HG03442 (cell line): ENCODE data around the gene KCNB1.

Experiments used
- ATAC-seq: cut with Tn5 transposase; IDR thresholded peaks from one replicate; pipeline ENCODE4 v1.9.1; 2021; ENCODE audit warnings: mild to moderate bottlenecking, moderate library complexity; ENCODE audit not compliant: unreplicated experiment

Gene KCNB1

DNA sequence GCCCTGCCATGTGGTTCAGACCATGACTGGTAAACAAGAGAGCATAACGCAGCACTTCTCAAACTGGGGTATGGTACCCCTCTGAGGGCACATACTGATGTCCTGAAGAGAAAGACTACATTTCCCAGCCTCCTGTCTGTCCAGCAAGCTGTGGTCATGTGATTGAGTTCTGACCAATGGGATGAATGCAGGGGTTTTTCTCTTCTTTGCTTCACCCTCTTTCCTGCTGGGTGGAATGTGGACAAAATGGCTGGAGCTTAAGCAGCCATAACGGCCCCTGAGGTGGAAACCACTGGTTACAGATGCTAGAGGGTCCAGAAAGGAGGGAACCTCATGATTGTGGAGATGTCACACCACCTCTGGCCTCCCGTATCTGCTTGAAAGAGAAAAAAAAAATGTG, 19.4 kb upstream of the KCNB1 start:
- ATAC-seq, result no peak

DNA sequence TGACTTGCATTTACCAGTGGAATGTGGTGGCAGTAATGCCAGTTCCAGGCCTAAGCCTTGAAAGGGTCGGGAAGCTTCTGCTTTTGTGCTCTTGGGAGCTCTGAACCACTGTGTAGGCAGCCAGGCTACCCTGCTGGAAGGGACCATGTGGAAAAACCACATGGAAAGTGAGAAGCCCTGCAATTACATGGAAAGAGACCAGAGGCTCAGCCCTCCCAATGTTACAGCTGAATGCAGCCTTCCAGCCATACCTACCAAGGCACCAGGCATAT, 14.9 kb upstream of the KCNB1 start:
- no peak for ATAC-seq

DNA sequence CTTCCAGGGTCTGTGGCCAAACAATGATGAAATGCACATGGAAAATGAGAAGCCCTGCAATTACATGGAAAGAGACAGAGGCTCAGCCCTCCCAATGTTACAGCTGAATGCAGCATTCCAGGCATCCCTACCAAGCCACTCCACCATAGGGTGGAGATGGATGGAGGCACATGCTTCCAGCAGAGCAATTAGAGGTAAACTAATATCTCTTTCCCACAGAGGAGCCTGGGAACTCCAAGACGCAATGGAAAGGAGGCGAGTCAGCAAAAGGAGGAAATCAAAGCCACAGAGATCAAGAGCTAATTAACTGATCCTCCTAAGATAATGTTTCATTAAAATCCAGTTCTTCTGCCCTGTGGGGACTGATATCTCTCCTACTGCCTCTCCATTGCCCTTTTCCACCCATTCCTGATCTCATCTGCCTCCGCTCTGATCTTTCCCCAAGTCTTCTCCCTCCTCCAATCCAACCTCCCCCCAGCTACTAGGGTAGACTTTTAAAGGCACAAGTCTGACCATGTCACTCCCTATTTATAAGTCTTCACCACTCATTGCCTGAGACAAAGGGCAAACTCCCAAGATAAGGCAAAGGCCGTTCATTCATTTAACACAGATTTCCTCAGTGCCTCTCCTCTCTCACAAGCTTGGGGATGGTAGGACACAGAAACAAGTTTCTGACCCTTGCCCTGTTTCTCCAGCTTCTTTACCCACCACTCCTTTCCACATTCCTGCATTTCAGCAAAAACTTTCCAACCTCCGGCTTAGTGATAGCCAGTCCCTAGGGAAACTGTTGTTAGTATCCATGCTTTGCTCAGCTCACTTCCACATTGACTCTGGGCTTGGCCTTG, 14.3 kb upstream of the KCNB1 start:
- no peak for ATAC-seq

DNA sequence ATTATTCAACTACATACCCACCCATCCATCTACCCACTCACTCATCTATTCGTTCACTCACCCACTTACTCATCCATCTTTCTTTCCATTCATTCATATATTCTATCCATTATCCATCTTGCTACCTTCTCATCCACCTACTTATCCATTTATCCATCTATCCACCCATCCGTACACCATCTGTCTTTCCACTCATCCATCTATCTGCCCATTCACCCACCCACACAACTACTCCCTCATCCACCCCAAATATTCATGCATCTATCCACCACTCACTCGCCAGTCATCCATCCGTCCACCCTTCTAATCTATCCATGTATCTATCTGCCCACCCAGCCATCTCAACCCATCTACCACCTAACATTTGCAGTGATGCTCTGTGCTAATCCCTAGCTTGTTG, 13.6 kb upstream of the KCNB1 start:
- no peak for ATAC-seq

DNA sequence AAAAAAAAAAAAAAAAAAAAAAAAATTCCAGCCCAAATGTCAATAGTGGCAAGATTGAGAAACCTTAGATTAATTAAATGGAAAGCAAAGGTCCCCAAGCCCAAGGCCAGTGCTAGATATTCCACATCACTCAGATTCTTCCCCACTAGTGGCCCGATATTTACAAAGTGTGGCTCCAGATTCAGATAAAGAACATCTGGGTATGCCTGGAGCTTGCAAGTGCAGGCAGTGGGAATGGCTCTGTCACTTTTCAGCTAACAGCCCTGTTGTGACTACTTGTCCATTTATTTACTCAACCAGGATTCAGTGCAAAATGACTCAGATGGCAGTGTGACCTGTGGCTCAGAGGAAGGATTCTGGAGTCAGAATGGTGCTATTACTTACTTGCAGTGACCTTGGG, 8.2 kb upstream of the KCNB1 start:
- ATAC-seq, result no peak

DNA sequence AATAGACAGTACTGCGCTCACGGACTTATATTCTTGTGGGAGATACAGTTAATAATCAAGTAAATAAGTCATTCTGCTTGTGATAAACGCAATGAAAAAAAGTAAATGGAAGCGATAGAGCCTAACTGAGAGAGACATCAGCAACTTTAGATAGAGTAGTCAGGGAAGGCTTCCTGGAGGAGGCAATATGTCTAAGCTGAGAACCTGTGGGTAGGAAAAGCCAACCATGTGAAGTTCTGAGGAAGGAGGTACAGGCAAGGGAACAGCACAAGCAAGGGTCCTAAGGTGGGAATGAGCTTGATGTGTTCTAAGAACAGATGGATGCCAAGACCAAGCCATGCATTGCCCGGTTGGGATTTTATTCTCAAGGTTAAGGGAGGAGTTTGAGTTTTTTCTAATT, 7.2 kb upstream of the KCNB1 start:
- ATAC-seq, result no peak

DNA sequence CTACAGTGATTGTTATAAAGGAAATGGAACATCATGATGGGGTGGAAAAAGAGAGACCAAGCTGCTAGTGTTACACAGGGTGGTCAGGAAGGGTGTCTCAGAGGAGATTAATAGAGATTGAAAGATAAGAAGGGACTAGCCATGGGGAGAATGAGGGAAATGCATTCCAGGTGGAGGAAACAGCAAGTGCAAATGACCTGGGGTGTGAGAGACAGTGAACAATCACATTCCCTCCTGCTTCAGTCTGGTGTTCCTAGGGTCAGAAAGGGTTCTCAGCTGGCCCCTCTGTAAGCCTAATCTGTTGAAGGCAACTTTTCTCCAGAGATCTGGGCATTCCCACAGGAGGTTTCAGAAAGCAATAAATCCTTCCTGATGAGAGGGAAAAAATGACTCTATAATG, 3.6 kb upstream of the KCNB1 start:
- ATAC-seq, result no peak

DNA sequence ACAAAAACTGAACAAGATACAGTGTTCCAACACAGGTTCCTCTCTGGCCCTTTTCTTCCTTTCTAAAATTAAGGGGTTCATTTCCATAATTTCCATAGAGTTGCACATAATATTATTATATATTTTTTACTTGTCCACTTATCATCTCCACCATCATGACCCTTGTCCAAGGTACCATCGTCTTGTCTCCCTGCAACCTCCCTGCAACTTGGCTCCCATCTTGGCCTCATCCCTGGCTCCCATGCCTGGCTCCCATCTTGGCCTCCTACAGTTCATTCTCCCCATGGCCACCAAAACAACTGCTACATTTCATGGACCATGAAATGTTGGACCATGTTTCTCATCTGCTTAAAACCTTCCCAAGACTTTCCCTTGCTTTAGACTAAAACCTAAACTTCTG, 3.1 kb upstream of the KCNB1 start:
- no peak for ATAC-seq

DNA sequence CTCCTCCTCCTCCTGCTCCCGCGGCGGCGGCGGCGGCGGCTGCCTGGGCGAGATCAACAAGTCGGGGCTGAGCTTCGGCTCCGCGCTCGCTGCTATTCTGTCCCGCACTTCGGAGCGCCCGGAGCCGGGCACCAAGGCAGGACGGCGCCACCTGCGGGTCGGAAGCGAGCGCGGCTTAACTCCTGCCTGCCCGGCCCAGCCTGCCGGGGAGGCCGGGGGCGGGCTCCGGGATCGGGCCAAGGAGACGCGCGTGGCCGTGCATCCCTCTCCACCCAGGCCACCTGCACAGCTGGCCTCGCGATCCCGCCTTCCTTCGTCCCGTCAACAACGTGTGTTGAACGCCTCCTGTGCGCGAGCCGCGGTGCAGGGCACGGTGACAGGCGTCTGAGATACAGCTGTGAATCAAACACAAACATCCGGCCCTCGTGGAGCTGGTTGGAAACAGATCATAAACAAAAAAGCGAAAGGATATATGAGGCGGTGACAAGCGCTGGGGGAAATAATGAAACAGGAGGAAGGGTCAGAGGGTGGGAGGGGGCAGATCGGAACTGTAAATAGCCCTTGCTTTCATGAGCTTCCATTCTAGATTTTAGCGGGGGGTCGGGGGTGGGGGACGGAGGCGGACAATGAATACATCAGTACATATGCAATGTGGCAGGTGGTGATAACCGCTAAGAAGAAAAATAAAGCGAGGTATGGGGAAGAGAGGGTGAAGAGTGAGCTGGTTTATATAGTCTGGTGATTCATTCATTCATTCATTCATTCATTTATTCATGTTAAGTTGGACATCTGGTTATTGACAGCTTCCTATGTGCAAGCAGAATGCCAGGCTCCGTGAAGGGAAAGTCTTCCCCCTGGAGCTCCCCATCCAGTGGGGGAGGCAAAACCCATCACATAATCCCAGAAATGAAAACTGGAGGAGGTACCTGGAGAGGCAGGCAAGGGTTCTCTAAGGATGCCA, 2.0 kb upstream of the KCNB1 start:
- ATAC-seq, result no peak

DNA sequence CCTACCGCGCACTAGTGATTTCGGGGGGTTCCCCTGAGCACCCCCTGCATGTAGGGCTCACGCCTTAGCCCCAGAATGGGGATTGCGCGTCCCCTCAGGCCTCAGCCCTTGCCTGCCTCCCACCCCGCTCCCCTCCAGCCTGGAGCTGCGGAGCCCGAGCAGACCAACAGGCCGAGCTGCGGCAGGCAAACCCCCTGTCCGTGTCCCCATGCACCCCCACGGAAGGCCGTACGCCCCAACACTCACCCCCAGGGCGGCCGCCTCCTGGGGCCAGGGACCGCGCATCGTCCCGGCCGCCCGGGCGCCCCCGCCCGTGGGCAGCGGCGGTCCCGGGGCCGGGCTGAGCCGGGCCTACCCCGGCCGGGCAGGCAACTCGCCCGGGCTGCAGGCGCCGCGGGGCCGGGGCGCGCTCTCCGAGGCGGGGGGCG, 1.2 kb upstream of the KCNB1 start:
- no peak for ATAC-seq

DNA sequence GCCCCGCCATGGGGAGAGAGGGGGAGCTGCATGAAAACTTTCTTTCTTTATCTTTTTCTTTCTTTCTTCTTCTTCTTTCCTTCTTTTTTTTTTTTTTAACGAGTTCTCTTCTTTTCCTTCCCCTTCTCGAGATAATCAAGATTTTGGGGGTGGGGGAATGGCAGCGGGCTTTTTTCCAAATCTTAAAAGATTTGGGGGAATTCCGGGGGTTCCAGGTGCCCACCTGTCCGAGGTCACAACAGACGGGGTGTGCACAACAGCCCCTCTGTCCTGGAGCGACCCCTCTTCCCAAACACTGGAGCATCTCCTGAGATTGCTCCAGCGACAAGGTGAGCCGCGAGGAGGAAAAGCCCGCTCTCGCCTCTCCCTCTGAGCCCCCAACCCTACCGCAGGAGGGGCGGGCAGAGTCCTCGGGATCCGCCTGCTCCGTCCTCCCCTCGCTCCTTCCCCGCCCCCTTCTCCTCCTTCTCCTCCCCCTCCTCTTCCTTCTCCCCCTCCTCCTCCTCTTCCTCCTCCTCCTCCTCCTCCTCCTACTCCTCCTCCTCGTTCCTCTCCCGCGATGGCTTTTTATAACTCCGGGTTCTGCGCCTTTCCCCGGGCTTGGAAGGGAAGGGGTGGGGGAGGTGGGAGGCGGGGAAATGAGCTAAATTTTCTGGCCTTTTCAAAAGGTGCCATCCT, 689 bp upstream of the KCNB1 start:
- ATAC-seq, result no peak

DNA sequence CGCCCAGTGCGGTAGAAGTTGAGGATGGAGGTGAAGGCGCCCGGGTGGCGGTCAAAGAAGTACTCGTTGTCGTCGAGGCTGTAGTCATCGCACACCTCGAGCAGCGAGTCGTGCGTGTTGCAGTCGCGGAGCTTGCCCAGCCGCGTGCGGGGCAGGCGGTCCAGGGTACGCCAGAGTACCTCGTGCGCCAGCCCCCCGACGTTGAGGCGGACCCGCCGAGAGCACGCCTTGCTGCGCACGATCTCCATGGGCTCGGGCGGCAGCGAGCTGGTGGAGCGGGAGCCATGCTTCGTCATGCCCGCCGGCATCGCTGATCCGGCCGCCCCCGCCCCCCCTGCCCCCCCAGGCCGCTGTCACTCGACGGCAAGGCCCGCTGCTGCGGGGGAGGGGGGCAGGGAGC, 295 bp downstream of the KCNB1 start:
- no peak for ATAC-seq

DNA sequence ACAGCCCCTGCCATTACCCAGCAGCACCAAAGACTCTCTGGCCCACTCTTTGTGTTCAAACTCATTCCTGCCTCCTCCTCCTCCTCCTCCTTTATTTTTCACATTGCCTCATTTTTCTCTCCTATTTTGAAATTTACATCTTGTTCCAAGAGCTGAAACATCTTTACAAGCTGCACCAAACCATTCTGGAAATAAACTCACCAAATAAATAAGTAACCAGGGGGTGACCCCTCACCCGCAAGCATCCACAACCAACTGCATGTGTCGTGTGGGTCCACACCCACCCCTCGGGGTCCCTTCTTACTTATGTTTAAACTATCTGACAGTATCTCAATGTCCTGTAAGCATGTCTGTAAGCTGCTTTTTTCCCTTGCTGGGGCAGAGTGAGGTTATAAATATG, 1.4 kb downstream of the KCNB1 start:
- ATAC-seq, result no peak

DNA sequence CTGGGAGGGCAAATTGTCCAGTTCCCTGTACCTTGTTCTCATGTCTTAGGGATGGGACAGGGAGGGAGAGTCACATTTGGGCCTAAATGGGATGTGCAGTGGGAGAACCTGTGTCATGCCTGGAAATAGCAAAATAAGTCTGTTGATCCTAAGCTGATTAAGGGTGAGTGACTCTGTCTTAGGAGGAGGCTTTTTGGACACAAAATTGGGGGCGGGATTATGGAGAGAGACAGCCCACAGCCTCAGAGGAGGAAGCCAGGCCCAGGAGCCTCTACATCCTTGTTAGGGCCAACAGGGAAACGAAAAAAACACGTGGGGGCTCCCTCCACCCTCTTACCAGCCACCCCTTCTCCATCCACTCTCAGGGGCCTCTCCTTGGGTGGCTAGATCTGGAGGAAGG, 2.2 kb downstream of the KCNB1 start:
- ATAC-seq, result no peak

DNA sequence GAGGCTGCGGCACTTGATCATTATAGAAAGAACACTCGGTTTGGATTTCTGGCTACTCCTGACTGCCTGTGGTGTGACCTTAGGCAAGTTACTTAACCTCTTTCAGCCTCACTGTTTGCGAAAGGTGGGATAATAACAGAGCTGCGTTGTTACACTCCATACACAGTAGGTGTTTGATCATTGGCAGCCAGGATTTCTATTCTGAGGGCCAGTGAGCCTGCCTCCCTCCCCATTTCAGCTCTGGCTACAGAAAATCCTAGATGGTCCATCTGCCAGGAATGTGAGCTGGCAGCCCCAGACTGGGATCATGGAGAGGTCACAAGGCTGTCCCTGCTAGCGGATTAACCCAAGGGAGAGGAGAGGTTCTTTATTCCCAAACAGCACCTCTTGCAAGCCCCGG, 2.7 kb downstream of the KCNB1 start:
- no peak for ATAC-seq

DNA sequence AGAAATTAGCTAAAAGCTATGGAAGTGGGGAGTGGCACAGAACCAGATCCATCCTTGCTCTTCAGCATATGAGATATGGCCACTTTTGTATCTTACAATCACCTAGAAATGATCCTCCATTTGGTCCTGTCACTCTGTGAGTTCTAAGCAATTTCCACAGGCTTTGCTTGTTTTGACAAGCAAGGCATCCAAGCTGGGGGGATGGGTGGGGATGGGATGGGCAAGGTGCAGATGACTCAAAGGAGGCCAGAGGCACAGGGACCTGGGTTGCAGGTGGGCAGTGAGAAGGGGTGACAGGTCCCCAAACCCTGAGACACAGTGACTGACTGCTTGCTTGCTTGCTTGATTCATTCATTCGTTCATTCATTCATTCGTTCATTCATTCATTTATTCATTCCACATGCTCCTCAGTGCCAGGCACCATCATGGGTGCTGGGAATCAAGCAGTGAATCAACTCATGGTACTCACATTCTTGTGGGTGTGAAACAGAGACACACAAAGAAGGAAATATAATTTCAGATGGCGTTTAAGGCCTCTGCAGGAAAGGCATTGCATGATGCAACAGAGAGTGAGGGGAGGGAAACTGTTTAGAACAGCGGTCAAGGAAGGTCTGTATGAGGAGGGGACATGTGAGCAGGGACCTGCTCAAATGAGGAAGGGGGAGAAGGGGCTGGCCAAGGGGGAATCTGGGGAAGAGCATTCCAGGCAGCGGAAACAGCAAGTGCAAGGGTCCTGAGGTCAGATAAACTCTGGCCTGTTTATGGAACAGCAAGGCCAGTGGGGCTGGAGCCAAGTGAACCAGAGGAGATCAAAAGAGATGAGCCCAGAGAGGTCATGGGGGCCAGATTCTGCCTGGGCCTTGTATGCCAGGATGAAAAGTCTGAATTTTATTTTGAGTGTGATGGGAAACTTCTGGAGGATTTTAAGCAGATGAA, 3.4 kb downstream of the KCNB1 start:
- ATAC-seq, result no peak

DNA sequence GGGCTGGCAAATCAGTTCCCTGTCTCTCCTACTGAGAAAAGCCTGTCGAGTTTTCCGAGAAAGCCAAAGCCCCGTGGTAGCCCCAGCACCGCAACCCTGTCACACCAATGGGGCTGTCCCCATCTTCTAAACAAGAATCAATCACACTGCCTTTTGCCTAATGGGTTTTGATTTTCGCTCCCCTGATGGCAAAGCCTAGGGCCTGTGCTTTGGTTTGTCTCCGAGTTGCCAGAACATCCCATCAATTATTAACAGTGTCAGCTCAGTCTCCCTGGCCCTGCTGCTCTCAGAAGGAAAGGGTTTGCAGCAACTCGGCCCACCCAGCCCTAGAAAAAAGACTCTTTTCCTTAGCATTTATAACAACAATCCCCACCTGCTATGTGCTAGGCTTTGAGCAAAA, 4.2 kb downstream of the KCNB1 start:
- ATAC-seq, result no peak

DNA sequence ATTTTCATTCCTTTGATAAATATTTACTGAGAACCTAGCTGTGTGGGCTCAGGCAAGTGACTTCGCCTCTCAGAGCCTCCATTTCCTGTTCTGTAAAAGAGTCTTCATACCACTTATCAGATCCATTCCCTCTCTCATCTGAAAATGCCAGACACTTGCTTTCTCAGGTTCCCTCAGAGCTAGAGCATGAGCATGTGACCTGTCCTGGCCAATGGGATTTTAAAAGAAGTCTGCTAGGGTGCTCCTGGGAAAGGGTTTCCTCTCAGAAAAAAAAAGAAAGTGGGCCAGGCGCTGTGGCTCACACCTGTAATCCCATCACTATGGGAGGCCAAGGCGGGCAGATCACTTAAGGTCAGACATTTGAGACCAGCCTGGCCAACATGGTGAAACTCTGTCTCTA, 5.3 kb downstream of the KCNB1 start:
- no peak for ATAC-seq

DNA sequence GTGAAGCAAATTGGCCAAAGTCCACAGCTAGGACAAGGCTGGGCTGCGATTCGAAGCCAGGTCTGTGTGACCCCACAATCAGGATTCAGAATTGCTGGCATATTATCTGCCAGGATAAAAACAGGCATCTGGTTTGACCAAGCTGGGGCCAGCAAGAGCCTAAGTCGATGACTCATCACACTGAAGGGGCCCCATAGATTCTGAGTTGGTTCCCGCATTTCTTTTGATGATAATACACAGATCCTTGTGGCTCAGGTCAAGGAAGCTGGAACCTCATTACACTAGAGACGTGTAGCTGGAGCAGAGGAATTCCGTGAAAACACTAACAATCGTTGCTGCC, 6.5 kb downstream of the KCNB1 start:
- ATAC-seq, result no peak

DNA sequence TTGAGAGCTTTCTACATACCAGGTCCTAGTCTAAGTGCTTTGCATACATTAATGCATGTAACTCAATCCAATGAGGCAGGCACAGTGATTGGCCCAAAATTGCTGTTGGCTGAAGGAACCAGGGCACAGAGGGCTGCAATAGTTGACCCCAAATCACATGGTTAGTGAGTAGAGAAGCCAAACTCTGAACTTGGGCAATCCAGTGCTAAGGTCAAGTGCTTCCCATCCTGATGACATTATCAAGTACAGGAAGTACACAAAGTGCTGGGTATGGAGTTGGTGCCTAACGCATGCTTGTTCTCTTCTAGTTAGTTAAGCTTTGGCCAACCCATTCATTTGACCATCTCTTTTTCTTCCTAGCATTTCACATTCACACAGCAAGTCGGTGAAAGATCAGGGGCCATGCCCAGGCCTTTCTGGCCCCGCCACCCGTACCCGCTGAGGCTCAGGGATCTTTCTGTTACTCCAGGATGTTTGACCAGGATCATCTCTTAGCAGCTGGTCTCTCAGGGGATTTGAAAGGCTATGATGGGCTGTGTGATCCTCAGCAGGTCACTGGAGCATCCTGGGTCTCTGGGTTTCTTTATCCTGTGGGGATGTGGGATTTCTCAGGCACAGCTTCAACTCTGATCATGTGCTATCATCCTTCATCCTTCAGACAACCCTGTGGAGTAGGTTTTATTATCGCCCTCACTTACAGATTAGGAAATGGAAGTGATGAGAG, 7.0 kb downstream of the KCNB1 start:
- no peak for ATAC-seq
